Measurements from ENCODE around the gene EFCAB9. TPM values are rescaled to one million over a fixed set of nuclear protein-coding genes. Genes with fewer than 3 reads are reported as not detected.

Gene EFCAB9
- polyA plus RNA-seq, 1 of the 3 experiments (the other 2 are of a cell fraction), result 0.10 TPM

DNA sequence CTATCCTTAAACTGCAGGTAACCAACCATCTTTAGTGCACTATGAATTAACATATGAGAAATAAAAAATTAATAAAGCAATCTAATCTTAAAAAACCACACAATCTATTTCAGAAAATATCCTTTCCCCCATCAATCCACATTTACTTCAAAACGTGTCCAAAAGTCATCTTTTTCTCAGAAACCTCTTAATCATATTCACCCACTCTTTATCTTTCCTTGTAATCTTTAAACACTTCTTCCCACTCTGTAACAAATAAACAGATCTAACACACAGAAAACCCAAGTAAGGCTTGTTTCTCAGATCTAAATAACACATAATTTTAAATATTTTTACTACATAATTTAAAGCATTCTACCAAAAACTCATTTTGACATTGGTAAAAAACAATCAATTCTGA lies 44.4 kb downstream of the EFCAB9 start:
- ChIA-PET CTCF (no interaction called here), POLR2A (no interaction called here)
- Histone ChIP-seq H3K4me3 (ENCODE audit: low read depth in 2 of 2, low read length in 1 of 2) (no peak overlapping the region), H3K9me2 (no peaks in the 10 kb centered on the region), H3K27ac (ENCODE audit: low read depth in 2 of 2, low read length in 1 of 2) (no peak overlapping the region), H3K4me2 (no peak overlapping the region), H3K9me3 (no peaks in the 10 kb centered on the region), H3K27me3 (ENCODE audit: insufficient read depth) (no peaks in the 10 kb centered on the region), H3K9ac (no peak overlapping the region), H3K36me3 (replicated peaks in 1 of 2; ENCODE audit: control insufficient read depth in 1 of 2, insufficient read depth in 2 of 2, low read length in 1 of 2) (peaks cover 7 to 24% of the 10 kb centered on the region in 2 experiments), H4K20me1 (ENCODE audit: insufficient read depth) (peaks cover 46% of the 10 kb centered on the region), H3F3A (replicated peaks; ENCODE audit: insufficient read depth) (peaks cover 14% of the 10 kb centered on the region), H3K79me2 (ENCODE audit: insufficient read depth) (peaks cover 84% of the 10 kb centered on the region), H3K4me1 (ENCODE audit: control insufficient read depth in 1 of 2, insufficient read depth in 2 of 2, low read depth in 1 of 2, low read length in 1 of 2) (peaks cover 0 to 10% of the 10 kb centered on the region in 2 experiments; a peak in 2 of 4 replicates), H2AFZ (ENCODE audit: low read depth) (no peak overlapping the region)
- no peak for DNase-seq
- WGBS (ENCODE audit: low lambda C conversion rate), result 74% methylated on average over 1 of the region's 1 CpG
- no peak for TF ChIP-seq RXRA (IDR thresholded peaks at IDR 0.05; ENCODE audit: borderline replicate concordance, low read depth)
- TF ChIP-seq NRF1 (IDR thresholded peaks at IDR 0.05; ENCODE audit: low read depth, low read length), result no peak
- TF ChIP-seq POLR2AphosphoS5 (IDR thresholded peaks at IDR 0.05; ENCODE audit: low read depth, low read length), result no peak
- TF ChIP-seq TCF12 (IDR thresholded peaks at IDR 0.05), result no peak
- no peak for TF ChIP-seq REST (IDR thresholded peaks at IDR 0.05; ENCODE audit: low read depth, low read length)
- no peak for TF ChIP-seq FOXM1 (IDR thresholded peaks at IDR 0.05; ENCODE audit: low read depth)
- TF ChIP-seq PBX3 (IDR thresholded peaks at IDR 0.05), result no peak
- no peak for TF ChIP-seq ELF1 (IDR thresholded peaks at IDR 0.05)
- TF ChIP-seq SIN3A (IDR thresholded peaks at IDR 0.05; ENCODE audit: borderline replicate concordance, low read depth, low read length), result no peak
- no peak for TF ChIP-seq JUND (IDR thresholded peaks at IDR 0.05)
- TF ChIP-seq, protein P1, sequence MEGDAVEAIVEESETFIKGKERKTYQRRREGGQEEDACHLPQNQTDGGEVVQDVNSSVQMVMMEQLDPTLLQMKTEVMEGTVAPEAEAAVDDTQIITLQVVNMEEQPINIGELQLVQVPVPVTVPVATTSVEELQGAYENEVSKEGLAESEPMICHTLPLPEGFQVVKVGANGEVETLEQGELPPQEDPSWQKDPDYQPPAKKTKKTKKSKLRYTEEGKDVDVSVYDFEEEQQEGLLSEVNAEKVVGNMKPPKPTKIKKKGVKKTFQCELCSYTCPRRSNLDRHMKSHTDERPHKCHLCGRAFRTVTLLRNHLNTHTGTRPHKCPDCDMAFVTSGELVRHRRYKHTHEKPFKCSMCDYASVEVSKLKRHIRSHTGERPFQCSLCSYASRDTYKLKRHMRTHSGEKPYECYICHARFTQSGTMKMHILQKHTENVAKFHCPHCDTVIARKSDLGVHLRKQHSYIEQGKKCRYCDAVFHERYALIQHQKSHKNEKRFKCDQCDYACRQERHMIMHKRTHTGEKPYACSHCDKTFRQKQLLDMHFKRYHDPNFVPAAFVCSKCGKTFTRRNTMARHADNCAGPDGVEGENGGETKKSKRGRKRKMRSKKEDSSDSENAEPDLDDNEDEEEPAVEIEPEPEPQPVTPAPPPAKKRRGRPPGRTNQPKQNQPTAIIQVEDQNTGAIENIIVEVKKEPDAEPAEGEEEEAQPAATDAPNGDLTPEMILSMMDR (IDR thresholded peaks at IDR 0.05), result no peak
- TF ChIP-seq SMC3 (IDR thresholded peaks at IDR 0.05; ENCODE audit: low read depth, low read length), result no peak
- TF ChIP-seq GABPA (IDR thresholded peaks at IDR 0.05; ENCODE audit: low read depth), result no peak
- TF ChIP-seq FOXJ3 (CRISPR knock-in tag; IDR thresholded peaks at IDR 0.05), result no peak
- TF ChIP-seq MAX (IDR thresholded peaks at IDR 0.05; ENCODE audit: low read depth), result no peak
